Activated naive CD4-positive, alpha-beta T cell treated with anti-CD3 and anti-CD28 coated beads for 36 hours (primary cell): ENCODE results near the gene ZBTB11. TPM values are rescaled to one million over a fixed set of nuclear protein-coding genes. Genes with fewer than 3 reads are reported as not detected.

Experiments used
- CTCF ChIA-PET: fragments of 350-600 bp; sonication (Branson Sonifier 250); formaldehyde crosslinking; loops from one replicate; lab custom pipeline; 2021; ENCODE audit warnings: antibody characterized with exemption; lab: Charles Lee
- DNase-seq: peaks from one replicate; pipeline ENCODE4 v3.0.0-alpha.2; 2020
- H3K27ac Mint-ChIP-seq: one replicate; pipeline ENCODE4 v1.8.0; 2021; ENCODE audit warnings: mild to moderate bottlenecking, mixed read lengths
- H3K27me3 Mint-ChIP-seq: one replicate; pipeline ENCODE4 v1.8.0; 2021; ENCODE audit warnings: low read depth, mixed read lengths
- H3K36me3 Mint-ChIP-seq: one replicate; pipeline ENCODE4 v1.8.0; 2021; ENCODE audit warnings: low read depth, mixed read lengths
- H3K4me1 Mint-ChIP-seq: one replicate; pipeline ENCODE4 v1.8.0; 2021; ENCODE audit warnings: low read depth, mixed read lengths
- H3K4me3 Mint-ChIP-seq: one replicate; pipeline ENCODE4 v1.8.0; 2021; ENCODE audit warnings: mild to moderate bottlenecking, moderate library complexity, mixed read lengths
- H3K9me3 Mint-ChIP-seq: one replicate; pipeline ENCODE4 v1.8.0; 2021; ENCODE audit warnings: mixed read lengths
- intact Hi-C: fragments of 100-400 bp; cut with micrococcal nuclease; formaldehyde crosslinking; loops from one replicate; pipeline ENCODE4 v1.15.1; 2023
- total RNA-seq, 2 experiments: library from RNA; stranded (reverse); gene quantifications; one replicate each; pipeline ENCODE4 v1.2.3, GENCODE V29; 2021

The ZBTB11 gene
- total RNA-seq, result 10 to 100 TPM; 31.2 to 31.7 TPM

GRCh38 chr3:101676765-101677435 is at the start of gene ZBTB11:
ZBTB11 (minus strand) TSS chr3:101677132; CDS start chr3:101676914, 218 bp downstream.
- Mint-ChIP-seq H3K4me3 (peak within 1 kb of the TSS; percentile 87), H3K4me1 (peaks cover 54% of the 10 kb centered on the region), H3K27me3 (no peaks in the 10 kb centered on the region), H3K9me3 (no peaks in the 10 kb centered on the region), H3K36me3 (peaks cover 39% of the 10 kb centered on the region), H3K27ac (peak within 1 kb of the TSS; percentile 95)
- intact Hi-C loops, result loop anchor here (1.0 to 2.0 kb wide), 12 partner anchors 9 to 1416 kb away; partner anchors contain the start of genes CEP97, LNP1, NFKBIZ and NXPE3
- CTCF ChIA-PET, result interaction anchor here (0.6 to 0.7 kb wide), 3 partner anchors 166 to 1001 kb away, joined by 3 to 5 read pairs (median 3); no protein-coding TSS in a partner anchor
- peak; percentile 100 for DNase-seq

- Mint-ChIP-seq H3K27me3 (no peaks in the 10 kb centered on the region), H3K27ac (no peak overlapping the region), H3K4me3 (peak overlapping the region; percentile 97), H3K36me3 (peaks cover 16% of the 10 kb centered on the region), H3K9me3 (no peaks in the 10 kb centered on the region), H3K4me1 (peaks cover 29% of the 10 kb centered on the region)
- CTCF ChIA-PET, result no interaction called here
- intact Hi-C loops, result loop anchor here (2.0 kb wide), 1 partner anchor 359 kb away; no protein-coding TSS in a partner anchor
- no peak for DNase-seq
These were observed 49.0 kb upstream of the ZBTB11 start for GRCh38 chr3:101725890-101726275.

- CTCF ChIA-PET, result interaction anchor here (1.6 to 1.8 kb wide), 3 partner anchors 17 to 77 kb away, joined by 4 to 6 read pairs (median 5); no protein-coding TSS in a partner anchor
- H3K9me3 Mint-ChIP-seq, result no peaks in the 10 kb centered on the region
These were observed 48.4 kb upstream of the ZBTB11 start for GRCh38 chr3:101725194-101725889.

GRCh38 chr3:101724329-101725193 is 47.6 kb upstream of the ZBTB11 start, which contains the start of gene CEP97:
CEP97 (plus strand) TSS chr3:101724614; CDS start chr3:101724677, 63 bp downstream.
- CTCF ChIA-PET, result interaction anchor here (0.6 to 1.8 kb wide), 7 partner anchors 10 to 466 kb away, joined by 3 to 6 read pairs (median 4); no protein-coding TSS in a partner anchor
- no peaks in the 10 kb centered on the region for H3K27me3 Mint-ChIP-seq
- H3K4me1 Mint-ChIP-seq, result peaks cover 33% of the 10 kb centered on the region

More at GRCh38 chr3:101725194-101725889, 48.4 kb upstream of the ZBTB11 start:
- H3K27me3 Mint-ChIP-seq, result no peaks in the 10 kb centered on the region
- peaks cover 33% of the 10 kb centered on the region for H3K4me1 Mint-ChIP-seq
- peak; percentile 53 for DNase-seq
- intact Hi-C loops, result loop anchor here (2.0 kb wide), 1 partner anchor 359 kb away; no protein-coding TSS in a partner anchor
- peak overlapping the region; percentile 97 for H3K4me3 Mint-ChIP-seq
- H3K27ac Mint-ChIP-seq, result peak overlapping the region; percentile 97
- peaks cover 10% of the 10 kb centered on the region for H3K36me3 Mint-ChIP-seq

DNA sequence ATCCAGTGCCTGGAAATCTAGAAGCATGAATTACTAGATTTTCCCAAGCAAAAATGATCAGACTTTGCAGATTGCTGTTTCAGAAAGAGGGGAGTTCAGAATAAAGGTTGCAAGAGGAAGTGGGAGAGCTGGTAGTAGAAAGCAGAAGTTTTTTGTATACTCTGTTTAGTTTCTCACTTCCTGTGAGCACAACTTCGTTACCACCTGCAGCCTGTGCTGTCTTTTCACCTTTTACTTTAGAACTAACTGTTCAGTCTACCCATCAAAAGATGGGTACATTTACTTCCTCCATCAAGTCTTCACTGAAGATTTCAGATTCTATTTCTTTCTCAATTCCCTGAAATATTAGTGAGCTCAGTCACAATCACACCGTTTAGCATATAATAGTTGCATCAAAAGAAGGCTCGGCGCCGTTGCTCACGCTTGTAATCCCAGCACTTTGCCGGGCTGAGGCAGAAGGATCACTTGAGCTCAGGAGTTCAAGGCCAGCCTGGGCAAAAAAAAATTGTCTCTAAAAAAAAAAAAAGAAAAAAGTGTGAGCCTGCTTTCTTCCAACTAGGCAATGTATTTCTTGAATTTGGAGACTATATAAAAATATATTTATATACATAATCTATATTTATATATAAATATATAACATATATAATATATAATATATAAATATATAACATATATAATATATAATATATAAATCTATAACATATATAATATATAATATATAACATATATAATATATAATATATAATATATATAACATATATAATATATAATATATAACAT is 45.7 kb upstream of the ZBTB11 start:
- peak overlapping the region; percentile 94 for H3K27ac Mint-ChIP-seq
- peaks cover 33% of the 10 kb centered on the region for H3K4me1 Mint-ChIP-seq
- CTCF ChIA-PET, result interaction anchor here (1.9 to 2.2 kb wide), 2 partner anchors 15 to 37 kb away, joined by 7 to 8 read pairs; no protein-coding TSS in a partner anchor
- H3K27me3 Mint-ChIP-seq, result no peaks in the 10 kb centered on the region
- peaks cover 3% of the 10 kb centered on the region for H3K36me3 Mint-ChIP-seq
- intact Hi-C loops, result loop anchor here (5.0 kb wide), 1 partner anchor 215 kb away; no protein-coding TSS in a partner anchor
- H3K4me3 Mint-ChIP-seq, result peak overlapping the region; percentile 22
- peak; percentile 44 for DNase-seq
- H3K9me3 Mint-ChIP-seq, result no peaks in the 10 kb centered on the region

More at GRCh38 chr3:101724329-101725193, 47.6 kb upstream of the ZBTB11 start, which contains the start of gene CEP97:
- Mint-ChIP-seq H3K9me3 (no peaks in the 10 kb centered on the region), H3K27ac (peak within 1 kb of the TSS; percentile 97), H3K36me3 (peaks cover 8% of the 10 kb centered on the region), H3K4me3 (peak within 1 kb of the TSS; percentile 97)
- DNase-seq, result peak; percentile 94
- intact Hi-C loops, result loop anchor here (1.0 to 5.0 kb wide), 14 partner anchors 29 to 1014 kb away; partner anchors contain the start of genes NFKBIZ, NXPE3, RPL24 and TRMT10C

DNA sequence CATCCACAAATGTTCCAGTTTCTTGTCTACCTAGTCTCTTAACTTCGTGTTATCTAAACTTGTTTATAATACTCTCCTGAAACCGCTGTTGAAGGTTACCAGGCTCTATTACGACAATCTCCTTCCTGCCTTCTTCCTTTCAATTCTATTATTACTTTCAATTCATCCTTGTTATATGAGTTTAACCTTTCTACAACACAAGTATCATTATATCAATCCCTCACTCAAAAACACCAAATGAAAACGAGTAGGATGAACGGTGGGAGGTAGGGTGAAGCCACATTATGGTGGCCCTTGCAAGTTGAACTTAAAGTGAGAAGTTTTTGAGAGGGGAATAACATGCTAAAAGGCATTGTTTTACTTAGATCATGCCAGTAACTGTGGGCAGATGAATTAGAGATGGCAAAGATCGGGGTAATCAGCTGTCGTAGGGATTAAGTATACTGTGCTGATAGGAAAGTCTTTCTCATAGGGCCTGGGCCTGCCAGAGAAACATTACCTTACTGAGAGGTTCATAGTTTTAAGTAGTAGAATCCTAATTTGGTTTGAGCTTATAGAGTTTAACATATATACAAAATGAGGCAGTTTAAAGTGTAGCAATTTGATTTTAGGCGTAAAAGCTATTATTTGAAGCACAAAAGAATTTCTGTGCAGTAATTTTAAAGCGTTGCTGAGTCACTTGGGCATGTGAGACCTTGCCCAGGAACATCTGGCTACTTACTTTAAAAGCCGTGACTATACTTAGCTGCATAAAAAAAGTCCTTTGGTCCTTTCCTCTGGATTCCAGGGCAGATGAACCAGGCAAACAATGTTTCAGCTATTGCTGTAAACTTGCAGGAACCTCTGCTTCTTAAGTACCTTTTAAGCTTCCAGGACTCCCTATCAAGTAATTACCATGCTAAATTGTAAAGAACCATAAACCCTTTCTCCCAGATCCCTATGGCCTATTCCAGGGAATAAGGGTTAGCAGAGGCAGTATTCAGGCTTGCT is 44.2 kb upstream of the ZBTB11 start:
- Mint-ChIP-seq H3K4me1 (peaks cover 28% of the 10 kb centered on the region), H3K27ac (peak overlapping the region; percentile 94), H3K4me3 (peak overlapping the region; percentile 31), H3K36me3 (no peaks in the 10 kb centered on the region), H3K9me3 (no peaks in the 10 kb centered on the region), H3K27me3 (no peaks in the 10 kb centered on the region)
- DNase-seq, result peak; percentile 34
- intact Hi-C loops, result loop anchor here (5.0 kb wide), 1 partner anchor 216 kb away; no protein-coding TSS in a partner anchor
- CTCF ChIA-PET, result interaction anchor here (1.9 to 2.2 kb wide), 2 partner anchors 14 to 36 kb away, joined by 7 to 8 read pairs; no protein-coding TSS in a partner anchor

DNA sequence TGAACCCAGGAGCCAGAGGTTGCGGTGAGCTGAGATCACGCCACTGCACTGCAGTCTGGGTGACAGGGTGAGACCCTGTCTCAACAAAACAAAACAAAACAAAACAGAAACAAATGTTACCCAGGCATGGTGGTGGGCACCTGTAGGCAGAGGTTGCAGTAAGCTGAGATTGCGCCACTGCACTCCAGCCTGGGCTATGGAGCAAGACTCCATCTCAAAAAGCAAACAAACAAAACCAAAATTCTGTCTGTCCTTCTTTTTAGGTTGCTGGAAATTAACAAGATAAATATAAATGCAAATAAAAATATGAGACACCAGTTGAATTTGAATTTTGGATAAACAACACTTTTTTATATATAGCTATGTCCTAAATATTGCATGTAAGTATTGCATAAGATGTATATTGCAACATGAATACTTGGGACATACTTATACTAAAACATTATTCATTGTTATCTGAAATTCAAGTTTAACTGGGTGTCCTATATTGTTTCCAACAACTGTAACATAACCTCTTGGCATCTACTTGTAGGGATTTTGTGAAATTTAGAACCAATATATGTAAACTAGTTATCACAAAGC is 42.8 kb upstream of the ZBTB11 start:
- Mint-ChIP-seq H3K27me3 (no peaks in the 10 kb centered on the region), H3K4me3 (no peak overlapping the region), H3K36me3 (no peaks in the 10 kb centered on the region), H3K27ac (peak overlapping the region; percentile 62), H3K9me3 (no peaks in the 10 kb centered on the region), H3K4me1 (peaks cover 32% of the 10 kb centered on the region)
- intact Hi-C loops, result loop anchor here (5.0 kb wide), 1 partner anchor 218 kb away; no protein-coding TSS in a partner anchor
- CTCF ChIA-PET, result no interaction called here
- DNase-seq, result no peak

- Mint-ChIP-seq H3K9me3 (no peaks in the 10 kb centered on the region), H3K27ac (no peak overlapping the region), H3K4me3 (no peak overlapping the region), H3K27me3 (no peaks in the 10 kb centered on the region), H3K36me3 (no peaks in the 10 kb centered on the region), H3K4me1 (peaks cover 24% of the 10 kb centered on the region)
- CTCF ChIA-PET, result interaction anchor here (0.6 to 0.7 kb wide), 3 partner anchors 9 to 810 kb away, joined by 3 to 4 read pairs (median 4); no protein-coding TSS in a partner anchor
- no peak for DNase-seq
- intact Hi-C loops, result no loop called here
These were observed 41.5 kb upstream of the ZBTB11 start for GRCh38 chr3:101718455-101718854.

GRCh38 chr3:101709126-101709525 is 32.2 kb upstream of the ZBTB11 start:
- CTCF ChIA-PET, result interaction anchor here (1.2 to 1.5 kb wide), 2 partner anchors 10 to 15 kb away, joined by 4 to 5 read pairs; partner anchors contain the start of gene CEP97

More at GRCh38 chr3:101709126-101709525, 32.2 kb upstream of the ZBTB11 start:
- Mint-ChIP-seq H3K4me3 (no peak overlapping the region), H3K36me3 (no peaks in the 10 kb centered on the region), H3K27me3 (no peaks in the 10 kb centered on the region), H3K9me3 (no peaks in the 10 kb centered on the region), H3K27ac (no peak overlapping the region), H3K4me1 (no peaks in the 10 kb centered on the region)
- DNase-seq, result no peak
- intact Hi-C loops, result no loop called here
